Measurements from ENCODE around the gene ROBO3.

ROBO3 gene

GRCh38 chr11:124895471-124895971 lies 30.3 kb downstream of the ROBO3 start:
- no peak for TF ChIP-seq Cebpa-rat (IDR thresholded peaks at IDR 0.05)
- Histone ChIP-seq H4K20me1 (no peaks in the 10 kb centered on the region), H3K27me3 (no peaks in the 10 kb centered on the region), H3K36me3 (no peaks in the 10 kb centered on the region), H3K4me3 (no peak overlapping the region), H3K4me1 (peaks cover 23% of the 10 kb centered on the region), H3K4me2 (no peak overlapping the region), H3K27ac (no peak overlapping the region), H3K9ac (no peak overlapping the region), H3K9me3 (no peaks in the 10 kb centered on the region)

- peaks cover 23% of the 10 kb centered on the region for H3K4me1 ChIP-seq
- no peak for TF ChIP-seq Cebpa-rat (IDR thresholded peaks at IDR 0.05)
- H3K36me3 ChIP-seq = no peaks in the 10 kb centered on the region
- H3K9ac ChIP-seq = no peak overlapping the region
- H3K4me2 ChIP-seq = no peak overlapping the region
- H4K20me1 ChIP-seq = no peaks in the 10 kb centered on the region
- H3K27ac ChIP-seq = no peak overlapping the region
- H3K4me3 ChIP-seq = no peak overlapping the region
- no peaks in the 10 kb centered on the region for H3K9me3 ChIP-seq
- no peaks in the 10 kb centered on the region for H3K27me3 ChIP-seq
These were observed 31.0 kb downstream of the ROBO3 start for GRCh38 chr11:124896071-124896750.

GRCh38 chr11:124896821-124897391 lies 31.7 kb downstream of the ROBO3 start:
- Histone ChIP-seq H3K9ac (0 out of 2 replicates have a peak overlapping the region, but pooled peaks have one; percentile 29), H3K4me3 (no peak overlapping the region), H4K20me1 (no peaks in the 10 kb centered on the region), H3K9me3 (no peaks in the 10 kb centered on the region), H3K27me3 (no peaks in the 10 kb centered on the region), H3K36me3 (no peaks in the 10 kb centered on the region), H3K4me1 (peaks cover 23% of the 10 kb centered on the region), H3K27ac (peak overlapping the region; percentile 46), H3K4me2 (peak overlapping the region; percentile 84)
- no peak for TF ChIP-seq Cebpa-rat (IDR thresholded peaks at IDR 0.05)

GRCh38 chr11:124897674-124898262 lies 32.5 kb downstream of the ROBO3 start, which contains the start of gene ROBO4:
Gene ROBO4, minus strand, starts transcription at chr11:124897865. Its CDS starts 70 bp downstream, at chr11:124897795.
- peak within 1 kb of the TSS; percentile 84 for H3K4me2 ChIP-seq
- TF ChIP-seq Cebpa-rat (IDR thresholded peaks at IDR 0.05) = no peak

GRCh38 chr11:124898263-124898680 lies 33.0 kb downstream of the ROBO3 start:
- 0 out of 2 replicates have a peak overlapping the region, but pooled peaks have one; percentile 35 for H3K27ac ChIP-seq
- H3K4me3 ChIP-seq = 0 out of 2 replicates have a peak overlapping the region, but pooled peaks have one; percentile 25
- H3K36me3 ChIP-seq = no peaks in the 10 kb centered on the region
- peak overlapping the region; percentile 29; the same call in 1 of the 2 replicates for H3K9ac ChIP-seq
- peaks cover 23% of the 10 kb centered on the region for H3K4me1 ChIP-seq
- TF ChIP-seq Cebpa-rat (IDR thresholded peaks at IDR 0.05) = no peak
- H3K27me3 ChIP-seq = no peaks in the 10 kb centered on the region
- no peaks in the 10 kb centered on the region for H4K20me1 ChIP-seq
- peak overlapping the region; percentile 84 for H3K4me2 ChIP-seq
- no peaks in the 10 kb centered on the region for H3K9me3 ChIP-seq

More at GRCh38 chr11:124897674-124898262, 32.5 kb downstream of the ROBO3 start, which contains the start of gene ROBO4:
- Histone ChIP-seq H3K27ac (peak within 1 kb of the TSS; percentile 46), H3K4me1 (peaks cover 23% of the 10 kb centered on the region), H3K4me3 (peak within 1 kb of the TSS; percentile 25; the same call in 1 of the 2 replicates), H3K9ac (peak within 1 kb of the TSS; percentile 29; the same call in 1 of the 2 replicates), H3K36me3 (no peaks in the 10 kb centered on the region), H4K20me1 (no peaks in the 10 kb centered on the region), H3K27me3 (no peaks in the 10 kb centered on the region), H3K9me3 (no peaks in the 10 kb centered on the region)

GRCh38 chr11:124898711-124899110 lies 33.5 kb downstream of the ROBO3 start:
- Histone ChIP-seq H3K36me3 (no peaks in the 10 kb centered on the region), H3K4me2 (peak overlapping the region; percentile 84), H3K27ac (no peak overlapping the region), H4K20me1 (no peaks in the 10 kb centered on the region), H3K4me1 (peaks cover 23% of the 10 kb centered on the region), H3K9me3 (no peaks in the 10 kb centered on the region), H3K27me3 (no peaks in the 10 kb centered on the region), H3K4me3 (no peak overlapping the region), H3K9ac (no peak overlapping the region)
- TF ChIP-seq Cebpa-rat (IDR thresholded peaks at IDR 0.05) = no peak

GRCh38 chr11:124899383-124900145 lies 34.3 kb downstream of the ROBO3 start:
- H4K20me1 ChIP-seq = no peaks in the 10 kb centered on the region
- no peaks in the 10 kb centered on the region for H3K9me3 ChIP-seq
- no peak overlapping the region for H3K27ac ChIP-seq
- H3K4me3 ChIP-seq = no peak overlapping the region
- H3K27me3 ChIP-seq = no peaks in the 10 kb centered on the region
- H3K4me1 ChIP-seq = peaks cover 23% of the 10 kb centered on the region
- no peaks in the 10 kb centered on the region for H3K36me3 ChIP-seq
- no peak for TF ChIP-seq Cebpa-rat (IDR thresholded peaks at IDR 0.05)
- H3K9ac ChIP-seq = no peak overlapping the region
- no peak overlapping the region for H3K4me2 ChIP-seq

GRCh38 chr11:124900464-124900863 lies 35.2 kb downstream of the ROBO3 start:
- no peak for TF ChIP-seq Cebpa-rat (IDR thresholded peaks at IDR 0.05)
- Histone ChIP-seq H3K4me2 (no peak overlapping the region), H3K36me3 (no peaks in the 10 kb centered on the region), H3K4me3 (no peak overlapping the region), H3K9ac (no peak overlapping the region), H3K27me3 (no peaks in the 10 kb centered on the region), H3K27ac (no peak overlapping the region), H4K20me1 (no peaks in the 10 kb centered on the region), H3K9me3 (peaks cover 3% of the 10 kb centered on the region), H3K4me1 (peaks cover 23% of the 10 kb centered on the region)

GRCh38 chr11:124902616-124903015 lies 37.4 kb downstream of the ROBO3 start:
- no peak overlapping the region for H3K9ac ChIP-seq
- H3K9me3 ChIP-seq = peaks cover 5% of the 10 kb centered on the region
- H3K27me3 ChIP-seq = no peaks in the 10 kb centered on the region
- no peak overlapping the region for H3K4me2 ChIP-seq
- no peak overlapping the region for H3K4me3 ChIP-seq
- H3K27ac ChIP-seq = no peak overlapping the region
- H3K4me1 ChIP-seq = peaks cover 12% of the 10 kb centered on the region
- no peak for TF ChIP-seq Cebpa-rat (IDR thresholded peaks at IDR 0.05)
- H3K36me3 ChIP-seq = no peaks in the 10 kb centered on the region
- no peaks in the 10 kb centered on the region for H4K20me1 ChIP-seq

Data from BLaER1 (cell line).